ENCODE measurements around the gene CLEC9A. TPM values are rescaled to one million over a fixed set of nuclear protein-coding genes. Genes with fewer than 3 reads are reported as not detected.

CLEC9A gene
- total RNA-seq, 4 donors from 2014 or later: not detected

GRCh38 chr12:10098791-10099190 is 68.3 kb downstream of the CLEC9A start, which contains the start of gene CLEC1A:
TSS of gene CLEC1A (minus strand) at chr12:10098985. CDS start at chr12:10098922, 63 bp downstream.
- TF ChIP-seq POLR2AphosphoS5 (IDR thresholded peaks at IDR 0.05): peak; percentile 48
- no peak for TF ChIP-seq CTCF (IDR thresholded peaks at IDR 0.05)
- TF ChIP-seq POLR2A (IDR thresholded peaks at IDR 0.05): peak in 1 of 2 donors; percentile 14
- TF ChIP-seq EP300 (IDR thresholded peaks at IDR 0.05): no peak
- no peaks in the 10 kb centered on the region for H3K27me3 ChIP-seq
- peak; percentile 41 for ATAC-seq
- H3K36me3 ChIP-seq: no peaks in the 10 kb centered on the region
- WGBS, 2 donors (ENCODE audit: low coverage in 1 of 2): 28 to 51% methylated on average over 3 to 10 of the region's 10 CpGs
- H3K9me3 ChIP-seq: no peaks in the 10 kb centered on the region
- H3K4me1 ChIP-seq: peaks cover 0 to 40% (median 10%) of the 10 kb centered on the region in 3 donors
- peak within 1 kb of the TSS in 3 of 4 donors; percentile 66 to 68 (median 68) for H3K27ac ChIP-seq
- H3K4me3 ChIP-seq: peak within 1 kb of the TSS; percentile 10 to 36

- TF ChIP-seq POLR2A (IDR thresholded peaks at IDR 0.05): no peak
- peak; percentile 21 for TF ChIP-seq POLR2AphosphoS5 (IDR thresholded peaks at IDR 0.05)
- no peak overlapping the region for H3K4me3 ChIP-seq
Measured at GRCh38 chr12:10101042-10101579, 70.6 kb downstream of the CLEC9A start.

GRCh38 chr12:10101648-10102220 is 71.3 kb downstream of the CLEC9A start:
- H3K27ac ChIP-seq: peak overlapping the region in 2 of 4 donors; percentile 25 to 35
- H3K9me3 ChIP-seq: no peaks in the 10 kb centered on the region
- no peak overlapping the region for H3K4me3 ChIP-seq
- no peaks in the 10 kb centered on the region for H3K36me3 ChIP-seq
- TF ChIP-seq EP300 (IDR thresholded peaks at IDR 0.05) (no peak), POLR2A (IDR thresholded peaks at IDR 0.05) (no peak), CTCF (IDR thresholded peaks at IDR 0.05) (no peak), POLR2AphosphoS5 (IDR thresholded peaks at IDR 0.05) (no peak)
- H3K27me3 ChIP-seq: no peaks in the 10 kb centered on the region
- peak; percentile 3 for ATAC-seq
- H3K4me1 ChIP-seq: peaks cover 0 to 32% (median 10%) of the 10 kb centered on the region in 3 donors
- WGBS, 2 donors (ENCODE audit: low coverage in 1 of 2): 100% methylated on average over 1 of the region's 1 CpG; no CpG with 5 or more reads in 1 of the 2 donors

More at GRCh38 chr12:10101042-10101579, 70.6 kb downstream of the CLEC9A start:
- no peaks in the 10 kb centered on the region for H3K27me3 ChIP-seq
- no peaks in the 10 kb centered on the region for H3K9me3 ChIP-seq
- no peaks in the 10 kb centered on the region for H3K36me3 ChIP-seq
- peak overlapping the region in 3 of 4 donors; percentile 25 to 46 (median 35) for H3K27ac ChIP-seq
- ATAC-seq: peak; percentile 53
- H3K4me1 ChIP-seq: peaks cover 0 to 32% (median 10%) of the 10 kb centered on the region in 3 donors
- 0 to 3% methylated on average over 3 to 5 of the region's 5 CpGs for WGBS, 2 donors (ENCODE audit: low coverage in 1 of 2)

GRCh38 chr12:10102322-10102721 is 71.8 kb downstream of the CLEC9A start:
- Histone ChIP-seq H3K27me3 (no peaks in the 10 kb centered on the region), H3K9me3 (no peaks in the 10 kb centered on the region), H3K4me1 (peaks cover 0 to 32% (median 10%) of the 10 kb centered on the region in 3 donors), H3K36me3 (no peaks in the 10 kb centered on the region), H3K27ac (no peak overlapping the region), H3K4me3 (no peak overlapping the region)
- no peak for TF ChIP-seq EP300 (IDR thresholded peaks at IDR 0.05)
- TF ChIP-seq POLR2A (IDR thresholded peaks at IDR 0.05): no peak
- TF ChIP-seq CTCF (IDR thresholded peaks at IDR 0.05): no peak
- TF ChIP-seq POLR2AphosphoS5 (IDR thresholded peaks at IDR 0.05): no peak
- ATAC-seq: peak; percentile 20
- 33 to 80% methylated on average over 1 of the region's 2 CpGs for WGBS, 2 donors (ENCODE audit: low coverage in 1 of 2)

- no peaks in the 10 kb centered on the region for H3K9me3 ChIP-seq
- no peaks in the 10 kb centered on the region for H3K27me3 ChIP-seq
- WGBS, 2 donors (ENCODE audit: low coverage in 1 of 2): 84 to 90% methylated on average over 2 of the region's 2 CpGs
- no peak overlapping the region for H3K4me3 ChIP-seq
- no peak overlapping the region for H3K27ac ChIP-seq
- no peak for TF ChIP-seq POLR2AphosphoS5 (IDR thresholded peaks at IDR 0.05)
- no peaks in the 10 kb centered on the region for H3K4me1 ChIP-seq
- no peak for ATAC-seq
- no peaks in the 10 kb centered on the region for H3K36me3 ChIP-seq
Measured at GRCh38 chr12:10110256-10110844, 79.9 kb downstream of the CLEC9A start.

All from gastroesophageal sphincter (tissue), 4 donors.